ENCODE results near the gene PSME3. TPM values are rescaled to one million over a fixed set of nuclear protein-coding genes. Genes with fewer than 3 reads are reported as not detected.

PSME3 gene
- total RNA-seq, 1 donor from 2014 or later: 128 TPM

GRCh38 chr17:42845556-42845917, 12.3 kb downstream of the PSME3 start:
- no peak overlapping the region for H3K27ac Mint-ChIP-seq (ENCODE audit: unreplicated experiment)
- peaks cover 4% of the 10 kb centered on the region for H3K27me3 Mint-ChIP-seq (ENCODE audit: unreplicated experiment)
- peaks cover 30% of the 10 kb centered on the region for H3K36me3 Mint-ChIP-seq (ENCODE audit: low read depth, unreplicated experiment)

GRCh38 chr17:42845918-42846593, 12.9 kb downstream of the PSME3 start:
- Mint-ChIP-seq H3K27me3 (ENCODE audit: unreplicated experiment) (peaks cover 4% of the 10 kb centered on the region), H3K4me1 (ENCODE audit: unreplicated experiment) (peaks cover 7% of the 10 kb centered on the region), H3K27ac (ENCODE audit: unreplicated experiment) (no peak overlapping the region), H3K36me3 (ENCODE audit: low read depth, unreplicated experiment) (peaks cover 30% of the 10 kb centered on the region), H3K4me3 (ENCODE audit: unreplicated experiment) (no peak overlapping the region), H3K9me3 (ENCODE audit: unreplicated experiment) (no peaks in the 10 kb centered on the region)
- no peak for DNase-seq (ENCODE audit: low spot score)
- no peak for TF ChIP-seq CTCF (IDR thresholded peaks at IDR 0.05; ENCODE audit: unreplicated experiment)

More at GRCh38 chr17:42845556-42845917, 12.3 kb downstream of the PSME3 start:
- no peak for TF ChIP-seq CTCF (IDR thresholded peaks at IDR 0.05; ENCODE audit: unreplicated experiment)
- H3K4me3 Mint-ChIP-seq (ENCODE audit: unreplicated experiment): no peak overlapping the region
- H3K4me1 Mint-ChIP-seq (ENCODE audit: unreplicated experiment): peaks cover 3% of the 10 kb centered on the region
- no peaks in the 10 kb centered on the region for H3K9me3 Mint-ChIP-seq (ENCODE audit: unreplicated experiment)
- DNase-seq (ENCODE audit: low spot score): no peak

- H3K27me3 Mint-ChIP-seq (ENCODE audit: unreplicated experiment): peaks cover 4% of the 10 kb centered on the region
- H3K27ac Mint-ChIP-seq (ENCODE audit: unreplicated experiment): no peak overlapping the region
- no peaks in the 10 kb centered on the region for H3K9me3 Mint-ChIP-seq (ENCODE audit: unreplicated experiment)
- no peak overlapping the region for H3K4me3 Mint-ChIP-seq (ENCODE audit: unreplicated experiment)
- peaks cover 7% of the 10 kb centered on the region for H3K4me1 Mint-ChIP-seq (ENCODE audit: unreplicated experiment)
- peaks cover 27% of the 10 kb centered on the region for H3K36me3 Mint-ChIP-seq (ENCODE audit: low read depth, unreplicated experiment)
- no peak for TF ChIP-seq CTCF (IDR thresholded peaks at IDR 0.05; ENCODE audit: unreplicated experiment)
- no peak for DNase-seq (ENCODE audit: low spot score)
Observed at GRCh38 chr17:42846594-42847280, 13.5 kb downstream of the PSME3 start.

- Mint-ChIP-seq H3K9me3 (ENCODE audit: unreplicated experiment) (no peaks in the 10 kb centered on the region), H3K4me1 (ENCODE audit: unreplicated experiment) (peaks cover 13% of the 10 kb centered on the region), H3K4me3 (ENCODE audit: unreplicated experiment) (no peak overlapping the region), H3K36me3 (ENCODE audit: low read depth, unreplicated experiment) (peaks cover 18% of the 10 kb centered on the region), H3K27ac (ENCODE audit: unreplicated experiment) (no peak overlapping the region), H3K27me3 (ENCODE audit: unreplicated experiment) (peaks cover 7% of the 10 kb centered on the region)
- DNase-seq (ENCODE audit: low spot score): no peak
- TF ChIP-seq CTCF (IDR thresholded peaks at IDR 0.05; ENCODE audit: unreplicated experiment): no peak
Observed at GRCh38 chr17:42848093-42848492, 14.9 kb downstream of the PSME3 start.

GRCh38 chr17:42849031-42849430, 15.8 kb downstream of the PSME3 start:
- no peak for TF ChIP-seq CTCF (IDR thresholded peaks at IDR 0.05; ENCODE audit: unreplicated experiment)
- Mint-ChIP-seq H3K27me3 (ENCODE audit: unreplicated experiment) (peaks cover 9% of the 10 kb centered on the region), H3K4me3 (ENCODE audit: unreplicated experiment) (no peak overlapping the region), H3K9me3 (ENCODE audit: unreplicated experiment) (no peaks in the 10 kb centered on the region), H3K4me1 (ENCODE audit: unreplicated experiment) (peaks cover 20% of the 10 kb centered on the region), H3K36me3 (ENCODE audit: low read depth, unreplicated experiment) (peaks cover 11% of the 10 kb centered on the region), H3K27ac (ENCODE audit: unreplicated experiment) (no peak overlapping the region)
- no peak for DNase-seq (ENCODE audit: low spot score)
